KOPT-K1 (cell line): Measurements from ENCODE around the gene TCF4.

Experiments used
- H3K27ac ChIP-seq: fragments of 200-600 bp; sonication (generic); 2 replicates; pipeline ENCODE4 v1.5.1; 2016; ENCODE audit warnings: antibody characterized with exemption, mild to moderate bottlenecking, low read depth, low read length; ENCODE audit not compliant: poor library complexity, severe bottlenecking
- H3K36me3 ChIP-seq: fragments of 200-600 bp; sonication (generic); 2 replicates; pipeline ENCODE4 v1.5.1; 2017; ENCODE audit warnings: antibody characterized with exemption, mild to moderate bottlenecking, low read length, moderate library complexity; ENCODE audit not compliant: insufficient read depth
- H3K9me3 ChIP-seq: fragments of 200-600 bp; sonication (generic); 2 replicates; pipeline ENCODE4 v1.5.1; 2017; ENCODE audit warnings: antibody characterized with exemption, low read length, mild to moderate bottlenecking; ENCODE audit not compliant: insufficient read depth, poor library complexity, severe bottlenecking

The TCF4 gene

DNA sequence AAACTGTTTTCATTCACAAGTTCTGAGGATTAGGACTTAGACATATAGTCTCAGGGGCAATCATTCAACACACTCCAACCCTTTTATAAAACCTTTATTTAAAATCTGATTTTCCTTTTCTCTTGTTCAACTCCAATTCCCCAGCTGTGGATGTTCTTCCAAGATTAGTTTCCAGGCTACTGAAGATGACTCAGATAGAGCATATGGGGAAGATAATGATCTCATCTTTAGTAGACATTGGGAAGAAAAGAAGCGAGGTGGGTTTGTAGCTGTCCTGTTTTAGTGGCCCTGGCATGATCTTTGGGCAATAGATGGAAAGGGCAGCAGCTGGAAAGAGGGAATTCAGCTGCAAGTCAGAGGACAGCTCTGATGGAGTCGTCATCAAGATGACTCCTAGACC is 381.1 kb downstream of the TCF4 start:
- H3K36me3 ChIP-seq = no peaks in the 10 kb centered on the region
- H3K9me3 ChIP-seq = no peaks in the 10 kb centered on the region
- no peak overlapping the region for H3K27ac ChIP-seq

DNA sequence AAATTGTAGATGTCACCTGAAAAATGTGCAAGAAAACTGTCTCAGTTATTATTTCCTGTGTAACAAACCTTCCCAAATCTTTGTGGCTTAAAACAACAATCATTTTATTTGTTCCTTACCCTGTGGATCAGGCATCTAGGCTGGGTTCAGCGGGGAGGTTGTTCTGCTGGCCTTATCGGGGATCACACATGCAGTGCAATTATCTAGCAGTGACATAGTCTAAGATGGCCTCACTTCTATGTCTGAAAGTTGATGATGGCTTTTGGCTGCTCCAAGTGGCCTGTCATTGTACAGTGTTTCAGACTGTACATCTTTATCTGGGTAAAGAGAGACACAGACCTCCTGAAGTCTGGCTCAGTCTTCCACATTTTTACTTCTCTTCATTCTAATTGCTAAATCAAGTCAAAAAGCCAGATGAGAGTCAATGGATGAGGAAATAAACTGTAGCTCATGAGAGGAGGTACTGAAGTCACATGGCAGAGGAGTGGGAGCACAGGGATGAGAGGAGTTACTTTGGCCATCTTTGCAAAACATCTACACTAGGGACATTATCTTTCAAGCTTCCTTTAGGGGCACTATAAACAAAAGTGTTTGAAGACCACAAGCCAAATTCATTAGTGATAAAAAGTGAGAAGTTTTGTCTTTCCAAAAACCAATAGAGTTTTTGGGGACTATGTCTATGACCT is 385.6 kb downstream of the TCF4 start:
- Histone ChIP-seq H3K27ac (no peak overlapping the region), H3K9me3 (no peaks in the 10 kb centered on the region), H3K36me3 (no peaks in the 10 kb centered on the region)

DNA sequence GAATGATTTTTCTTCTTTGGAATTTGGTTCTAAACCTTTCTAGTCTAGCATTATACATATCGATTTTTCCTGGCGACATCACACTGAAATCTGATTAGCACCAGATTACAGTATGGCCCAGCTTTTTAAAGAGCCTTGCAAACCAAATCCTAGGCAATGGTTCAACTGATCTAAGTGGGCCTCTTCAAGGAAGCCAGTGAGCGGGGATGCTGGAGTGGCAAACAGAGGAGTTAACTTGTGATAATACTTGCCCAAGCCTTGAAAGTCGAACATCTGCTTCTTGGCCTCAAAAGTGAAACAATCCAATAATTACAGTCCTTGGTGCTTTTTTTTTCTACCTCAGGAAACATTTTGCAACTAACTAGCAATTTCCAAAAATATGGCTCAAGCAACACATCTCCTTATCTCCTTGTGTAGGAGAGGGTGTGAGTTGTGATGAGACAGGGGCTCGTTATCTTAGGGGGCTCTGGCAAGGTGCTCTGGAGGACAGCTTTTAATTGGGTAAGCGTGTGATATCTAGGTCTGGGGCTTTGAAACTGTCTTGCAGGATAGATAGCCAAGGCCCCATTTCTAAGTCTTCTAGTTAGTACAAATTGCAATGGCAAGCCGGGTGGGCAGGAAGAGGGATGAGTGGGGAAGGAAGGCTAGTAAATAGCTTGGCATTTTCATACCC is 388.6 kb downstream of the TCF4 start:
- Histone ChIP-seq H3K36me3 (no peaks in the 10 kb centered on the region), H3K9me3 (no peaks in the 10 kb centered on the region), H3K27ac (no peak overlapping the region)

DNA sequence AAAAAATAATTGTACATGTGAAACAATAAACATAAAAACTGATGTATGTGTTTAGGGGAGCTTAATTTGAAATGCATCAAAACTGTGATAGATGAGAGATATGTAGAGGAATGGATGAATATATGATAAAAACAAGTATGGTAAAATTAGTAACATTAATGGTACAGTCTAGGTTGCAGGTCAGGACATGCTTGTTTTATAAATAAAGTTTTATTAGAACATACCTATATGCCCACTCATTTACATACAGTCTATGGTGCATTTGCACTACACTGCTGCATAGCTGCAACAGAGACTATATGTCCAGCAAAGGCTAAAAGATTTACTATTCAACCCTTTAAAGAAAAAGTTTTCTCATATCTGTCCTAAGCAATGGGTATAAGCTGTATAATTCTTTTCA is 392.1 kb downstream of the TCF4 start:
- Histone ChIP-seq H3K9me3 (no peaks in the 10 kb centered on the region), H3K36me3 (no peaks in the 10 kb centered on the region), H3K27ac (no peak overlapping the region)

DNA sequence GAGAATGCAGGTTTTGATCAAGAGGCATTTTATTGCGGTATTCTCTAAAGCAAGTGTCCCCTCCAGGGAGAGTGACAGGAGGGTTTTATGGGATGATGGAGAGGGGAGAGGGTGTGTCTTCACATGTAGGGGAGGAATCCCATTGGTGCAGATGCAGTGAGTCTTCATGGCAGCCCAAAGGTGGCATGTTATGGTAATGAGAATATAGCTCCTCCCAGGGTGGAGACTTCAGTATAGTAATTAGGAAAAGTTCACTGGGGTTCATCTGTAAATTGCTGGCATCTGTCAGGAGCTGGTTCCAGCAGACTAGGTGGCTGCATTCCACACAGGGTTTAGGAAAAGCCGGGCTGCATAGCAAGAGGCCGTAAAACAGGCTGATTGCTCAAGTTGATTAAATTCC is 398.0 kb downstream of the TCF4 start:
- H3K36me3 ChIP-seq = no peaks in the 10 kb centered on the region

DNA sequence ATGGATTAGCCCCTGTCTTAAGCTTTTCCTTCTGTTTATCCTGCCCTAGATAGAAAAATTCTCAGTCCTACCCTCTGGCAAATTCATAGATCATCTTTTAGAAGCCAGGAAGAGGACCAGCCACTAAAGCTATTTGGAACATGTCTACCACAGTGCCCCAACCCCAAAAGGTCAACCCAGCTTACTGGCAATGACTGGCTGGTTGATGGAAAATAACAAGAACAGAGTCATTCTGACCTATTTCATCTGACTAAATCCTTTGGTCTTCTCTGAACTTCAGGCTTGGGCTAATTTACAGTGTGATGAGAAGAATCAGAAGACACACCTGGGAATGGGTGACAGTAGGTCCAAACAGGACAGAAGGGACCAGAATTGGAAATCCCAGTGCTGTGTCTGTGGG is 401.4 kb downstream of the TCF4 start:
- no peaks in the 10 kb centered on the region for H3K9me3 ChIP-seq
- no peak overlapping the region for H3K27ac ChIP-seq
- H3K36me3 ChIP-seq = no peaks in the 10 kb centered on the region

More for the DNA sequence above, 398.0 kb downstream of the TCF4 start:
- Histone ChIP-seq H3K27ac (no peak overlapping the region), H3K9me3 (no peaks in the 10 kb centered on the region)

DNA sequence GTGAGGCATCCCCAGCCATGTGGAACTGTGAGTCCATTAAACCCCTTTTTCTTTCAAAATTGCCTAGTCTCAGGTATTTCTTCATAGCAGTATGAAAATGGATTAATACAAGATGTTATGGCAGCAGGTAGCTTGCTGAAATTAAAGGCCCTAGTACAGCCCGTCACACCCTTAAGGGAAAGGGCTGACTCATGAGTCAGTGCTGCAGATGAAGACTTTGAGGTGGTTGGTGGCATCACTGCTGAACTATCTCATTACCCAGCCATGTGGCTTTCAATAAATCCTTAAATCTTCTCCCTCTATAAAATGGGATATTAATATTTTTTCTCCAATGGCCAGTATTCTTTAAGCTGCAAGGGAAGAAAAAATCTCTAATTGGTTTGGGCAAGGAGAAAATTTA is 402.6 kb downstream of the TCF4 start:
- no peaks in the 10 kb centered on the region for H3K36me3 ChIP-seq
- no peaks in the 10 kb centered on the region for H3K9me3 ChIP-seq
- H3K27ac ChIP-seq = no peak overlapping the region

DNA sequence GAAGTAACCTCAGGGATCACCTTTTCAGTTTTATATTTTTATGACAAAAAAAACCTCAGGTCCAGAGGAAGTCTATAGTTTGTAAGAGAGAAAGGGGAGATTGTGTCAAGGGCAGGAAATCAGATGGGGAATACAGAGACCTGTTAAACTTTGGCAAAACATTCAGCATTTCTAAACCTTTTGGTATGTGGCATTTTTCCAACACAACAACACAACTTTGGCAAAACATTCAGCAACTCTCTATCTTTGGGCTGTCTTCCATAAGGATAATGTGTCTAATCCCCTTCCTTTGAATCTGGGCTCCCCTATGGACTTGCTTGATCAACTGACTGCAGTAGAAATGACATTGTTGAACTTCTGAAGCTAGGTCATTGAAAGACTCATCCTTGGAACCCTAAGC is 408.2 kb downstream of the TCF4 start:
- no peaks in the 10 kb centered on the region for H3K36me3 ChIP-seq
- no peak overlapping the region for H3K27ac ChIP-seq
- no peaks in the 10 kb centered on the region for H3K9me3 ChIP-seq

DNA sequence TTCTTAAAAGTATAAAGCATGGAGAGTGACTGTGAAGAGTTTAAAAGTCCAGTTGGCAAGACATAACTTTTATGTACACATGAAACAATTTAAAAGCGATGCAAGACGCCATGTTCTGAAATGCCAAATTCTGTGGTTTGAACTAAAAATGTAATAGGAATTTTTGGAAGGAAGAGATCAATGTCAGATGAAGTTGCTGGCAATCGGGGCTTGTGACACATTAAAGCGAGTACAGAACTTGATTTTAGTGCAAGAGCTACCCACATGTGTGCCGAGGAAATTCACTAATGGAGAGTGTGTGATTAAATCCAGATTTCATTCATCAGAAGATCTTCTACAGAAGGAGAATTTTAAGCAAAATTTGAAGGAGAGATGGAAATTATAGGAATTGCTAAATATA is 408.6 kb downstream of the TCF4 start:
- Histone ChIP-seq H3K9me3 (no peaks in the 10 kb centered on the region), H3K27ac (no peak overlapping the region), H3K36me3 (no peaks in the 10 kb centered on the region)

GRCh38 chr18:55173291-55173690 is 414.7 kb downstream of the TCF4 start:
- Histone ChIP-seq H3K36me3 (no peaks in the 10 kb centered on the region), H3K9me3 (no peaks in the 10 kb centered on the region), H3K27ac (no peak overlapping the region)
